Spinal cord (tissue), 10 donors: ENCODE results near the gene MAML3. TPM values are rescaled to one million over a fixed set of nuclear protein-coding genes. Genes with fewer than 3 reads are reported as not detected.

Source experiments
- DNase-seq, 6 donors: peaks; one replicate each; pipeline versions ENCODE4 v3.0.0 to v3.0.0-alpha.2; 2013 to 2015; ENCODE audit warnings: low spot score in 6 of 6, low read depth in 4 of 6
- H3K27ac ChIP-seq: one replicate; pipeline ENCODE4 v1.5.1; 2013; ENCODE audit warnings: low read depth, low read length, control low read depth
- H3K27me3 ChIP-seq: one replicate; pipeline ENCODE4 v1.6.1; 2013; ENCODE audit warnings: low read length; ENCODE audit not compliant: control insufficient read depth, insufficient read depth
- H3K36me3 ChIP-seq: one replicate; pipeline ENCODE4 v1.6.1; 2013; ENCODE audit warnings: low read length; ENCODE audit not compliant: control insufficient read depth, insufficient read depth
- H3K4me1 ChIP-seq: one replicate; pipeline ENCODE4 v1.6.1; 2013; ENCODE audit warnings: low read length; ENCODE audit not compliant: control insufficient read depth, insufficient read depth
- H3K4me3 ChIP-seq: one replicate; pipeline ENCODE4 v1.5.1; 2013; ENCODE audit warnings: low read depth, low read length, control low read depth
- H3K9me3 ChIP-seq: one replicate; pipeline ENCODE4 v1.6.1; 2013; ENCODE audit warnings: low read length; ENCODE audit not compliant: control insufficient read depth, insufficient read depth
- WGBS: methylation state at CpG from one replicate; pipeline ENCODE4 v1.1.5; 2013; ENCODE audit warnings: missing lambda C conversion rate; ENCODE audit not compliant: insufficient coverage; 5-methylcytosine and 5-hydroxymethylcytosine counted together
- polyA plus RNA-seq, 2 donors: library from polyadenylated mRNA; unstranded; fragments of 120-200 nt; gene quantifications; one replicate each; pipeline ENCODE4 v1.2.1, GENCODE V29; 2013; ENCODE audit not compliant: insufficient read length in 2 of 2
- total RNA-seq, 2 donors: library from RNA; depleted of rRNA in 1 of 2; stranded (reverse); fragments of 120-200 nt in 1 of 2; fragments of >200 nt in 1 of 2; gene quantifications; one replicate each; pipeline versions ENCODE4 v1.2.3 to v1.2.4, GENCODE V29; 2013 to 2014
- donor health status: healthy.

The MAML3 gene
- total and polyA plus RNA-seq, 4 donors: 6.0 to 11.0 (median 8.2) TPM

DNA sequence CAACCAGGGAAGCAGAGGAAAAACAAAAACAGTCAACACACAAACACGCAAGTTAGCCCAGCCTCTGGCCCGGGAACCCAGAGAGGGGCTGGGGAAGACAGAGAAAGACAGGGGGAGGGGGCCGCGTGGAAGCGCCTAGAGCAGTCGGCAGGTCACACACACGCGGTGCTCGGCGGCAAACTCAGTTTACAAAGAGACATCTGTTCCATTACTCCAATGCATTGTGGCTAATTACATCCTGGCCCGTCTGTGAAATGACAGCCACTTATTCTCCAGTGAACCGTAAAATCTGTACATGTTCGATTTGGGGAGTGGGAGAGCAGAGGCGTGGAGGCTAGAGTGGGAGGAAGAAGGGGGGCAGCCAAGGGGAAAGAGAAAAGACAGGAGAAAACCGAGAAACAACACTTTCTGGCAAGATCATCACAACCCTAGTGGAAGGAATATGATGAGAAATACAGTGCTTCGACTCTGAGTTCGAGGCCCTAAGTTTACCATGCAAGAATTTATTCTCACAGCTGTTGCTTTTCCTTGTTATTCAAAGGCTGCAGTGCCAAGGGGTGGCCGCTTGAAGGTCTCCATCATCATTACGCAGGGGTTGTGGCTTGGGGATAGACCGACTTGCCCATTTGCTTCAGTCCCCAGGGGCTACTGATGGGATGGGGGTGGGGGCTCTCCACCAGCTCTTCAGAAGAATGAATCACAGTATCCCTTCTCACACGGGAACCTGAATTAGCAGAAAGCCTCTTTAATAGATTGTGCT lies 320.7 kb downstream of the MAML3 start:
- peak in 2 of 6 donors; percentile 79 to 88 for DNase-seq
- H3K9me3 ChIP-seq: no peaks in the 10 kb centered on the region
- H3K4me3 ChIP-seq: no peak overlapping the region
- 8% methylated on average over 12 of the region's 21 CpGs for WGBS
- peak overlapping the region; percentile 15 for H3K27ac ChIP-seq
- peaks cover 13% of the 10 kb centered on the region for H3K4me1 ChIP-seq
- no peaks in the 10 kb centered on the region for H3K27me3 ChIP-seq
- no peaks in the 10 kb centered on the region for H3K36me3 ChIP-seq

DNA sequence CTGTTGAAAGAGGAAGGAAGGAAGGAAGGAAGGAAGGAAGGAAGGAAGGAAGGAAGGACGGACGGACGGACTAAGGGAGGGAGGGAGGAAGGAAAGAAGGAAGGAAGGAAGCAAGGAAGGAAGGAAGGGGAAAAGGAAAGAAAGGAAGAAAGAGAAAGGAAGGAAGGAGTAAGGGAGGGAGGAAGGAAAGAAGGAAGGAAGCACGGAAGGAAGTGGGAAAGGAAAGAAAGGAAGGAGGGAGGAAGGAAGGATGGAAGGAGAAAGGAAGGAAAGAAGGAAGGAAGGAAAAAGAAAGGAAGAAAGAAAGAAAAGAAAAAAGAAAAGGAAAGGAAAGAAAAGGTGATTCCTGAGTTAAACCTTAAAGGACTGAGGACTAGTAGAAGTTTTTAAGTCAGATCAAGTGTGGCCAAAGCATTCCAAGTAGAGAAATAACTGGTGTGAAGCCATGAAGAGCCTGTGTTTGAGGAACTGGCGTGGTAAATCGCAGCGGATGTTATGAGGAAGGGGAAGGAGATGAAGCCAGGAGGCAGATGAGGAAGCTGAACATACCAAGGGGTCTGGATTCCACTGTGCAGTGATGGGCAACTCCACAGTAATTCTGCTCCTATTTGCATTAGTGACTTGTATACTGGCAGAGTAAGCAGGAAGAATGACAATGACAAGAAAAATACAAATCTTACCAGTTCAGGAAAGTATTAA lies 324.9 kb downstream of the MAML3 start:
- H3K9me3 ChIP-seq: no peaks in the 10 kb centered on the region
- H3K36me3 ChIP-seq: no peaks in the 10 kb centered on the region
- DNase-seq: no peak
- H3K27ac ChIP-seq: no peak overlapping the region
- H3K27me3 ChIP-seq: peaks cover 3% of the 10 kb centered on the region
- 90% methylated on average over 7 of the region's 7 CpGs for WGBS
- H3K4me3 ChIP-seq: no peak overlapping the region
- peaks cover 17% of the 10 kb centered on the region for H3K4me1 ChIP-seq

DNA sequence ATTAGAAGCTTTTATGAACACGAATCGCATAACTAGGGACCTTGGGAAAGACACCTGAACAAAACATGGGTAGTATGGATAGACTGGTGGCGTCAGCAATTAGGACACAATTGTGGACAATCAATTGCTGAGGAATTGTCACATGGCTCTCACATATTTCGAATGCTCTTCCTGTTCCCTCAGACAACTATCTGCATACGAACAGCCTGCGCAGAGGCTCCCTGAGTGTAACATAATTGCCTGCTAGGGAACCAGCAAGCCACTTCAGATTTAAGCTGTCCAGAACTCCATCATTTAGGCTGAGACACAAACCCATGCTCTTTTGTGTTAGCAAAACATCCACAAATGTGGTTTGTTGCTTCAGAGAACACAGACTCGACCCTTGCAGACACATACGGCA lies 327.6 kb downstream of the MAML3 start:
- DNase-seq: peak in 1 of 6 donors; percentile 62
- no peaks in the 10 kb centered on the region for H3K36me3 ChIP-seq
- H3K9me3 ChIP-seq: no peaks in the 10 kb centered on the region
- H3K4me1 ChIP-seq: peaks cover 11% of the 10 kb centered on the region
- WGBS: 69% methylated on average over 5 of the region's 8 CpGs
- H3K4me3 ChIP-seq: no peak overlapping the region
- H3K27ac ChIP-seq: no peak overlapping the region
- peaks cover 3% of the 10 kb centered on the region for H3K27me3 ChIP-seq

DNA sequence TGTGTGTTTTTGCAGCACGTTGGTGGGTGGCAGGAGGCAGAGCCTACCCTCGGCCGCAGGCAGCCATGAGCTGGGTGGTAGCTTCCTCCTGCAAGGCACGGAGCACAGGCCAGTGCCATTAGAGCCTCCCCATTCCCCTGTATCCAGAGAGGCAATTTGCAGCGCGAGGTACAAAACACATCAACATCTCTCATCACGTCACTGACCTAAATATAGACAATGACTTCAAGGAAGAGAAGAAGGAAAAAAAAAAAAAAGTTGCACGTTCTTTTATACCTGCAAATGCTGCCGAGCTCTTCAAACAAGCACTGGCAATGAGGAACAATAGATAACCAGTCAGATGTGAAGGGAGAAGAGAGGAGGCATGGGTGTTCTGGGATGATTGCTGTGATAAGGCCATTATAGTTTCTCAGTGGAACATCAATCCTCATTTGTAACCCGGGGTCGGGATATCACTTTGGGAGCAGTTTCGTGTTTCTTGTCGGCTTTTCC lies 328.4 kb downstream of the MAML3 start:
- H3K9me3 ChIP-seq: no peaks in the 10 kb centered on the region
- DNase-seq: peak in 1 of 6 donors; percentile 82
- WGBS: 42% methylated on average over 7 of the region's 13 CpGs
- peaks cover 11% of the 10 kb centered on the region for H3K4me1 ChIP-seq
- H3K27me3 ChIP-seq: peaks cover 3% of the 10 kb centered on the region
- H3K4me3 ChIP-seq: no peak overlapping the region
- H3K36me3 ChIP-seq: no peaks in the 10 kb centered on the region
- no peak overlapping the region for H3K27ac ChIP-seq

DNA sequence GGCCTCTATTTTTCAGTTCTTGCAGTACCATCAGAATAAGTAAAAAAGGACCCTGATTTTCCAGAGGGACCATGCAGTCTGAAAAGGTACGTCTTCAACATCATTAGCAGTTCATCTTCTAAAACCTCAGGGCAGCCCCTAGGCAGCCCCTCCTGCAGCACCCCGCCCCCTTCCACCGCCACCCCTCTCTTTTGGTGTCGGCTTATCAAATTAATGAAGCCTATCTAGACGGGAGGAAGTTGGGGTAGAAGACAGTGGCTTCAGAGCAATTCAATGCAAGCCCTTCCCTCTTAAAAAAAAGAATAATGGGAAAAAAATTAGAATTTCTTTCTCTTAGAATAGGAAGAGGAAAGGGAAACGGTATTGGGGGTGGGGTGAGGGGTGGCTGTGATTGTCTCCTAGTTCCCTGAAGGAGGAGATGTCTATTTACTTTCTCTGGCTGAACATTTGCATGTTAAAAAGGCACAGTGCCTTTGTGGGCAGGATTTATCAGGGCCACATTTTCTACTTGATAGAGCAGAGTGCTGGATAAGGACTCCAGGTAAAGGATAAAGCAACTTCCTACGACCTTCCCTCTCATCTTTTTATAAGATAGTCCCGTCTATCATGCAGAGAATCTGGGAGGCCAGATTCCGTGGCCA lies 329.0 kb downstream of the MAML3 start:
- peak in 1 of 6 donors; percentile 71 for DNase-seq
- Histone ChIP-seq H3K4me1 (peaks cover 11% of the 10 kb centered on the region), H3K9me3 (no peaks in the 10 kb centered on the region), H3K4me3 (no peak overlapping the region), H3K36me3 (no peaks in the 10 kb centered on the region), H3K27ac (no peak overlapping the region), H3K27me3 (peaks cover 3% of the 10 kb centered on the region)
- 52% methylated on average over 3 of the region's 9 CpGs for WGBS

DNA sequence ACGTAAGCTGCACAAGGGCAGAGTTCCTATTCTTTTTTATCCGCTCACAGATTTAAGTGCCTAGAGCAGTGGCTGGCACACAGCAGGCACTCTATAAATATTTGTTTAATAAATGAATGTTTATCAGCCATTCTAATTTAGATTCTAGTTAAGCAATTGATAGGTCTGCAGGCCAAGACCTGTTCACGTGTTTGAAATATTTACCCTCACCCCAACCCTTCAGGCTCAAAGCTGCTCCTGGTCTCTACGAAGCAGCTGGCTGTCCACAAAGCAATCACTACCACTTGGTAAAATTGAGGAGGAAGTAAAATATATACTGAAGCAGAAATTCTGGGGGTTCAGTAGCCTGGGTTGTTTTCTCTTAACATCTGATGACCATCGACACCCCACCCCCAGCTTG lies 330.2 kb downstream of the MAML3 start:
- no peak for DNase-seq
- Histone ChIP-seq H3K9me3 (no peaks in the 10 kb centered on the region), H3K36me3 (no peaks in the 10 kb centered on the region), H3K27ac (no peak overlapping the region), H3K4me1 (peaks cover 11% of the 10 kb centered on the region), H3K27me3 (peaks cover 3% of the 10 kb centered on the region), H3K4me3 (no peak overlapping the region)
- 100% methylated on average over 1 of the region's 5 CpGs for WGBS

DNA sequence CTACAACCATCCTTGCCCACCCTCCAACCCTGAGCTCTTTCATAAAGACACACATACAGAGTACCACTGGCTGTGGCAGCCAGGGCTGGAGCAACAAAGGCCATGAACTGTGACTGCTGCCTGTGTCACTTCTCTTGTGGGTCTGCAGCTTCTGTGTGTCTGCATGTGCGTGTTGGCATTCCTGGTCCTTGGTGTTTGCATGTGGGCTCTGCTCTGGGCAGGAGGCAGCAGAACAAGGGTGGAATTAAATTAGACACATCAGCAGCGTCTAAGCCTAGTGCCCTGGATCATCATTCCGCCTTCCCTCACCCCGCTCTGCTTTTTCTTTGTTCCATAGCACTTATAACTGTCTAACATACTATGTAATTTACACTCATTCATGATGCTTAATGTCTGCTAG lies 330.6 kb downstream of the MAML3 start:
- Histone ChIP-seq H3K27me3 (peaks cover 3% of the 10 kb centered on the region), H3K27ac (no peak overlapping the region)
- WGBS: 81% methylated on average over 3 of the region's 4 CpGs

DNA sequence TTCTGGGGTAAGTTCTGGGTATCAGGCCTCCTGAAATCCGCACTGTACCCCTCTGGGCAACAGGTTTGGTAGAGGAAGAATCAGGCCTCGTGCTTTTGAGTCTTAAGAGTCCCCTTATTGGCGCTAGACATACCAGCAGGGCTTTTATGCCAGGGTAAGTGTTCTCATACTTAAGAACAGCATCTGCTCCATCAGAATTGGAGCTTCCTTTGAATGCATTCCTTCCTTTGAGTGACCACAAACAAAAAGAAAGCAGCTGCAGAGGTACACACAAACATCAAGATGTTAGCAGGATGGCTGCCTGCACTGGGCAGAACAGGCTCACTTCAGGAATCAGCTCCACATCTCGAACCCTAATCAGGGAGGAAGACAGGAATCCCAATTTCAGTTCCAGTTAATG lies 331.6 kb downstream of the MAML3 start:
- peaks cover 11% of the 10 kb centered on the region for H3K4me1 ChIP-seq
- no peak overlapping the region for H3K4me3 ChIP-seq
- H3K27me3 ChIP-seq: peaks cover 3% of the 10 kb centered on the region
- no peak overlapping the region for H3K27ac ChIP-seq
- no peak for DNase-seq
- WGBS: 58% methylated on average over 3 of the region's 4 CpGs
- H3K36me3 ChIP-seq: no peaks in the 10 kb centered on the region
- no peaks in the 10 kb centered on the region for H3K9me3 ChIP-seq

More for the DNA sequence above, 330.6 kb downstream of the MAML3 start:
- H3K36me3 ChIP-seq: no peaks in the 10 kb centered on the region
- no peak overlapping the region for H3K4me3 ChIP-seq
- DNase-seq: no peak
- H3K4me1 ChIP-seq: peaks cover 11% of the 10 kb centered on the region
- no peaks in the 10 kb centered on the region for H3K9me3 ChIP-seq

DNA sequence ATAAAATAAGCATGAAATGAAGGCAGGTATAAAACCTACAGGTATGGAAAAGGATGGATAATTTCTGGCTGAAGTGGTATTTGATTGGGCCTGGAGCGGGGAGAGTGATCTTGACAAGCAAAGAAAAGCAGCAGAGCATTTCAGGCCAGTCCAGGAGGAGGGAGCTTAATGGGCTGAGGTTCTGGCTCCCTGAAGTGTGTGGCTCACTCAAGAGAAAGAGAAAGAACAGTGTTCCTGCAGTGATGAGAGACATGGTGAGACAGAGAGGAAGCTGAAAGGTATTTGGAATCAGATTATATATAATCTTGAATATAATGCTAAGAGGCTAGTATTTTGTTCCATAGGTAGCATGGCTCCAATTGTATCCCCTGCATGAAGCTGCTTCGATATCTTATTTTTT lies 334.9 kb downstream of the MAML3 start:
- no peak overlapping the region for H3K4me3 ChIP-seq
- peaks cover 9% of the 10 kb centered on the region for H3K4me1 ChIP-seq
- 75% methylated on average over 1 of the region's 2 CpGs for WGBS
- no peak for DNase-seq
- H3K27ac ChIP-seq: no peak overlapping the region
- H3K36me3 ChIP-seq: no peaks in the 10 kb centered on the region
- no peaks in the 10 kb centered on the region for H3K27me3 ChIP-seq
- H3K9me3 ChIP-seq: no peaks in the 10 kb centered on the region
